Smooth muscle cell of the pulmonary artery (primary cell): Measurements from ENCODE around the gene URAD. TPM values are rescaled to one million over a fixed set of nuclear protein-coding genes. Genes with fewer than 3 reads are reported as not detected.

ENCODE experiments used
- total RNA-seq: library from RNA; depleted of rRNA; stranded (reverse); fragments of >200 nt; gene quantifications from 2 replicates; pipeline ENCODE4 v1.2.3, GENCODE V29; 2014

URAD gene
- total RNA-seq: not detected in 2 replicates

DNA sequence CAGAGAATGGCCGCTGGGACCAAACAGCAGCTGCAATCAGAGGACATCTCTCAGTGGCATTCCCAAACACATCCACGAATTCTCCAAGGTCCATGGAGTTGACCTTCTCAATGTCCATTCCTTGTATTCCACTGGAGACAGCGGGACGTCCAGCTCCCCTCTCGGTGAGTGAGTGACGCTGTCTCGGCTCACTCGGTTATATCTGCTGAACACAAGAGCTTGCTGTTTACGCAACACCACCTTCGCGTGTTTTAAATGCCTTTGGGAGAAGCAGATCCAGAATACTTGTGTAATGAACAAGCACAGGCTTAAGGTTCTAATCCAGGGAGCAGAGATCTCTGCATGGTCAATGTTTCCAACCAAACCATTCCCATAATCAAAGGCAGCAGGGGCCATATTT is at the start of gene URAD:
TSS of gene URAD (minus strand) at position 174 of the 400 bp plus-strand sequence. CDS start at position 118, 56 bp downstream.

GRCh38 chr13:27969082-27969865 is 19.2 kb downstream of the URAD start, which contains the start of gene CDX2:
Gene CDX2, minus strand, starts transcription at chr13:27969315. Its CDS starts 309 bp downstream, at chr13:27969006.

Other genes starting within 250 kb of the URAD start
- gene GSX1, start 196.2 kb downstream of the URAD start, total RNA-seq: not detected in 2 replicates
- gene PDX1, start 68.7 kb downstream of the URAD start, total RNA-seq: not detected in 2 replicates
- not detected in 2 replicates for gene CDX2, start 19.4 kb downstream of the URAD start, total RNA-seq
- not detected in 2 replicates for gene FLT3, start 111.9 kb upstream of the URAD start, total RNA-seq
- 17.1 and 19.9 TPM in 2 replicates for gene PAN3, start 149.9 kb upstream of the URAD start, total RNA-seq